ENCODE data around the gene YAP1.
A peak's percentile ranks its signal among the peaks of the same experiment; 100 is the strongest.

Gene YAP1

DNA sequence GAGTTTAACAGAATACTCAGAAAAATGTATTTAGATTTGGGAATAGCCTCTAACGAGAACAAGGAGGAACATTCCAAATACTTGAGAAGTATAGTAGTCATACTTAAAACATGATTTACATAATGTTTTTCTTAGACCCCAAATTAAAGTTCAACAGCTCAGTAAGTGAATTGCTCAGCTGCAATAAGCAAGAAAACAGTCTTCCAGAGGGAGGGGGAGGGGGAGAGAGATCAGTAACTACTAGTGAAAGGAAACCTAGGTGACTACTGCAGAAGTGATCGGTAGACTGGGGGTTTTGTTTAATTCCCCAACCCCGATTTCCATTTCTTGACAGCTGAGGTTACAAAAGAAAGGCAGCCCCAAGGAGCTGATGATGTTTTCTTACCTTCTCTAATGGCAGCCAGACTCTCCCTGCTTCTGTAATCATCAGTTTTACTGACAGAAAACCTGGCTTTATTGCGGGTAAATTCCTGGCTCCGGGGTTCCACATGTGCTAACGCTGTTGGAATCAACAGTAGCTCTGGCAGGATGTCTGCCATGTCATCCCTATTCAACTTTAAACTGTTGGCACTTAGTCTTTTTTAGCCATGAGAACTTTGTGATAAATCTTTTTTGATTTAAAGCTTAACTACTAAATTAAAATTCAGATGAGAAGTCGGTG lies 124.7 kb downstream of the YAP1 start:
- TF ChIP-seq CSDC2 (CRISPR knock-in tag; IDR thresholded peaks at IDR 0.05) (no peak), SNAI2 (CRISPR knock-in tag; IDR thresholded peaks at IDR 0.05) (no peak), ARNTL (CRISPR knock-in tag; IDR thresholded peaks at IDR 0.05; ENCODE audit: borderline replicate concordance, low read depth) (no peak), RARB (CRISPR knock-in tag; IDR thresholded peaks at IDR 0.05) (no peak), TCF4 (CRISPR knock-in tag; IDR thresholded peaks at IDR 0.05; ENCODE audit: borderline replicate concordance) (no peak)
- TF ChIP-seq, protein P1, sequence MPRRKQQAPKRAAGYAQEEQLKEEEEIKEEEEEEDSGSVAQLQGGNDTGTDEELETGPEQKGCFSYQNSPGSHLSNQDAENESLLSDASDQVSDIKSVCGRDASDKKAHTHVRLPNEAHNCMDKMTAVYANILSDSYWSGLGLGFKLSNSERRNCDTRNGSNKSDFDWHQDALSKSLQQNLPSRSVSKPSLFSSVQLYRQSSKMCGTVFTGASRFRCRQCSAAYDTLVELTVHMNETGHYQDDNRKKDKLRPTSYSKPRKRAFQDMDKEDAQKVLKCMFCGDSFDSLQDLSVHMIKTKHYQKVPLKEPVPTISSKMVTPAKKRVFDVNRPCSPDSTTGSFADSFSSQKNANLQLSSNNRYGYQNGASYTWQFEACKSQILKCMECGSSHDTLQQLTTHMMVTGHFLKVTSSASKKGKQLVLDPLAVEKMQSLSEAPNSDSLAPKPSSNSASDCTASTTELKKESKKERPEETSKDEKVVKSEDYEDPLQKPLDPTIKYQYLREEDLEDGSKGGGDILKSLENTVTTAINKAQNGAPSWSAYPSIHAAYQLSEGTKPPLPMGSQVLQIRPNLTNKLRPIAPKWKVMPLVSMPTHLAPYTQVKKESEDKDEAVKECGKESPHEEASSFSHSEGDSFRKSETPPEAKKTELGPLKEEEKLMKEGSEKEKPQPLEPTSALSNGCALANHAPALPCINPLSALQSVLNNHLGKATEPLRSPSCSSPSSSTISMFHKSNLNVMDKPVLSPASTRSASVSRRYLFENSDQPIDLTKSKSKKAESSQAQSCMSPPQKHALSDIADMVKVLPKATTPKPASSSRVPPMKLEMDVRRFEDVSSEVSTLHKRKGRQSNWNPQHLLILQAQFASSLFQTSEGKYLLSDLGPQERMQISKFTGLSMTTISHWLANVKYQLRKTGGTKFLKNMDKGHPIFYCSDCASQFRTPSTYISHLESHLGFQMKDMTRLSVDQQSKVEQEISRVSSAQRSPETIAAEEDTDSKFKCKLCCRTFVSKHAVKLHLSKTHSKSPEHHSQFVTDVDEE (CRISPR knock-in tag; IDR thresholded peaks at IDR 0.05): no peak
- TF ChIP-seq, protein P2, sequence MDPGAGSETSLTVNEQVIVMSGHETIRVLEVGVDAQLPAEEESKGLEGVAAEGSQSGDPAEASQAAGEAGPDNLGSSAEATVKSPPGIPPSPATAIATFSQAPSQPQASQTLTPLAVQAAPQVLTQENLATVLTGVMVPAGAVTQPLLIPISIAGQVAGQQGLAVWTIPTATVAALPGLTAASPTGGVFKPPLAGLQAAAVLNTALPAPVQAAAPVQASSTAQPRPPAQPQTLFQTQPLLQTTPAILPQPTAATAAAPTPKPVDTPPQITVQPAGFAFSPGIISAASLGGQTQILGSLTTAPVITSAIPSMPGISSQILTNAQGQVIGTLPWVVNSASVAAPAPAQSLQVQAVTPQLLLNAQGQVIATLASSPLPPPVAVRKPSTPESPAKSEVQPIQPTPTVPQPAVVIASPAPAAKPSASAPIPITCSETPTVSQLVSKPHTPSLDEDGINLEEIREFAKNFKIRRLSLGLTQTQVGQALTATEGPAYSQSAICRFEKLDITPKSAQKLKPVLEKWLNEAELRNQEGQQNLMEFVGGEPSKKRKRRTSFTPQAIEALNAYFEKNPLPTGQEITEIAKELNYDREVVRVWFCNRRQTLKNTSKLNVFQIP (CRISPR knock-in tag; IDR thresholded peaks at IDR 0.05; ENCODE audit: borderline replicate concordance, low read depth): no peak
- no peak for ATAC-seq

- TF ChIP-seq GLIS3 (CRISPR knock-in tag; IDR thresholded peaks at IDR 0.05) (no peak), OSR1 (CRISPR knock-in tag; IDR thresholded peaks at IDR 0.05) (no peak), ISL1 (CRISPR knock-in tag; IDR thresholded peaks at IDR 0.05) (no peak), PPARA (CRISPR knock-in tag; IDR thresholded peaks at IDR 0.05; ENCODE audit: borderline replicate concordance) (no peak), BACH2 (CRISPR knock-in tag; IDR thresholded peaks at IDR 0.05; ENCODE audit: borderline replicate concordance) (no peak), ZNF565 (CRISPR knock-in tag; conservative IDR thresholded peaks at IDR 0.05; ENCODE audit: low read depth) (no peak), ESRRG (CRISPR knock-in tag; IDR thresholded peaks at IDR 0.05) (no peak), CREB5 (CRISPR knock-in tag; IDR thresholded peaks at IDR 0.05; ENCODE audit: low read depth) (no peak), ZFP30 (CRISPR knock-in tag; IDR thresholded peaks at IDR 0.05) (no peak), TCF4 (CRISPR knock-in tag; IDR thresholded peaks at IDR 0.05; ENCODE audit: borderline replicate concordance) (no peak)
- TF ChIP-seq, protein P1 (CRISPR knock-in tag; IDR thresholded peaks at IDR 0.05): no peak
- TF ChIP-seq, protein P3, sequence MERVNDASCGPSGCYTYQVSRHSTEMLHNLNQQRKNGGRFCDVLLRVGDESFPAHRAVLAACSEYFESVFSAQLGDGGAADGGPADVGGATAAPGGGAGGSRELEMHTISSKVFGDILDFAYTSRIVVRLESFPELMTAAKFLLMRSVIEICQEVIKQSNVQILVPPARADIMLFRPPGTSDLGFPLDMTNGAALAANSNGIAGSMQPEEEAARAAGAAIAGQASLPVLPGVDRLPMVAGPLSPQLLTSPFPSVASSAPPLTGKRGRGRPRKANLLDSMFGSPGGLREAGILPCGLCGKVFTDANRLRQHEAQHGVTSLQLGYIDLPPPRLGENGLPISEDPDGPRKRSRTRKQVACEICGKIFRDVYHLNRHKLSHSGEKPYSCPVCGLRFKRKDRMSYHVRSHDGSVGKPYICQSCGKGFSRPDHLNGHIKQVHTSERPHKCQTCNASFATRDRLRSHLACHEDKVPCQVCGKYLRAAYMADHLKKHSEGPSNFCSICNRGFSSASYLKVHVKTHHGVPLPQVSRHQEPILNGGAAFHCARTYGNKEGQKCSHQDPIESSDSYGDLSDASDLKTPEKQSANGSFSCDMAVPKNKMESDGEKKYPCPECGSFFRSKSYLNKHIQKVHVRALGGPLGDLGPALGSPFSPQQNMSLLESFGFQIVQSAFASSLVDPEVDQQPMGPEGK (CRISPR knock-in tag; IDR thresholded peaks at IDR 0.05; ENCODE audit: borderline replicate concordance): no peak
- TF ChIP-seq, protein P2 (CRISPR knock-in tag; IDR thresholded peaks at IDR 0.05; ENCODE audit: borderline replicate concordance, low read depth): no peak
- TF ChIP-seq, protein P4, sequence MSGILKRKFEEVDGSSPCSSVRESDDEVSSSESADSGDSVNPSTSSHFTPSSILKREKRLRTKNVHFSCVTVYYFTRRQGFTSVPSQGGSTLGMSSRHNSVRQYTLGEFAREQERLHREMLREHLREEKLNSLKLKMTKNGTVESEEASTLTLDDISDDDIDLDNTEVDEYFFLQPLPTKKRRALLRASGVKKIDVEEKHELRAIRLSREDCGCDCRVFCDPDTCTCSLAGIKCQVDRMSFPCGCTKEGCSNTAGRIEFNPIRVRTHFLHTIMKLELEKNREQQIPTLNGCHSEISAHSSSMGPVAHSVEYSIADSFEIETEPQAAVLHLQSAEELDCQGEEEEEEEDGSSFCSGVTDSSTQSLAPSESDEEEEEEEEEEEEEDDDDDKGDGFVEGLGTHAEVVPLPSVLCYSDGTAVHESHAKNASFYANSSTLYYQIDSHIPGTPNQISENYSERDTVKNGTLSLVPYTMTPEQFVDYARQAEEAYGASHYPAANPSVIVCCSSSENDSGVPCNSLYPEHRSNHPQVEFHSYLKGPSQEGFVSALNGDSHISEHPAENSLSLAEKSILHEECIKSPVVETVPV (CRISPR knock-in tag; IDR thresholded peaks at IDR 0.05): no peak
These were observed 127.0 kb downstream of the YAP1 start for GRCh38 chr11:102237096-102237735.

More at GRCh38 chr11:102237096-102237735, 127.0 kb downstream of the YAP1 start:
- peak; percentile 19; the same call in 1 of the 3 replicates for ATAC-seq

Measured in SK-N-SH treated with all-trans-retinoic acid at 6 μM for 48 hours (cell line).